OCI-LY1 (cell line): ENCODE measurements around the gene CERS6.

Experiments
- H2AFZ ChIP-seq: fragments of 200-600 bp; sonication (generic), shearing (Covaris generic); 2 replicates; pipeline ENCODE4 v1.6.0; 2014; ENCODE audit warnings: antibody characterized with exemption, mild to moderate bottlenecking, low read length
- H3F3A ChIP-seq: fragments of 200-600 bp; sonication (generic), shearing (Covaris generic); 2 replicates; pipeline ENCODE4 v1.6.0; 2014; ENCODE audit warnings: mild to moderate bottlenecking, antibody characterized with exemption, low read length, moderate library complexity; ENCODE audit not compliant: insufficient read depth
- H3K27ac ChIP-seq: fragments of 200-600 bp; sonication (generic); 2 replicates; pipeline ENCODE4 v1.5.1; 2014; ENCODE audit warnings: low read length, mixed run types, mild to moderate bottlenecking, low read depth; ENCODE audit not compliant: poor library complexity, severe bottlenecking
- H3K27me3 ChIP-seq: fragments of 200-600 bp; sonication (generic); 2 replicates; pipeline ENCODE4 v1.6.0; 2014; ENCODE audit warnings: antibody characterized with exemption, mild to moderate bottlenecking, low read length, moderate library complexity; ENCODE audit not compliant: insufficient read depth
- H3K36me3 ChIP-seq: fragments of 200-600 bp; sonication (generic); 2 replicates; pipeline ENCODE4 v1.6.1; 2014; ENCODE audit warnings: mild to moderate bottlenecking, antibody characterized with exemption, low read length, moderate library complexity, mixed read lengths; ENCODE audit not compliant: insufficient read depth
- H3K4me1 ChIP-seq: fragments of 200-600 bp; sonication (generic); 2 replicates; pipeline ENCODE4 v1.5.1; 2014; ENCODE audit warnings: mild to moderate bottlenecking, low read length, moderate library complexity; ENCODE audit not compliant: insufficient read depth, severe bottlenecking
- H3K4me2 ChIP-seq: fragments of 200-600 bp; sonication (generic), shearing (Covaris generic); 2 replicates; pipeline ENCODE4 v1.6.1; 2014; ENCODE audit warnings: low read length
- H3K4me3 ChIP-seq: fragments of 200-600 bp; sonication (generic); 2 replicates; pipeline ENCODE4 v1.5.1; 2014; ENCODE audit warnings: low read length, low read depth, mild to moderate bottlenecking, mixed read lengths; ENCODE audit not compliant: poor library complexity, severe bottlenecking
- H3K79me2 ChIP-seq: fragments of 200-600 bp; shearing (Covaris generic); 2 replicates; pipeline ENCODE4 v1.6.1; 2016; ENCODE audit warnings: mixed run types, low read length, mixed read lengths; ENCODE audit not compliant: insufficient read depth
- H3K9ac ChIP-seq: fragments of 200-600 bp; sonication (generic), shearing (Covaris generic); 2 replicates; pipeline ENCODE4 v1.6.1; 2014; ENCODE audit warnings: mild to moderate bottlenecking, low read length, mixed read lengths
- H3K9me2 ChIP-seq: fragments of 200-600 bp; sonication (generic), shearing (Covaris generic); 2 replicates; pipeline ENCODE4 v1.6.1; 2014; ENCODE audit warnings: low read depth, mild to moderate bottlenecking, low read length, mixed read lengths
- H3K9me3 ChIP-seq: fragments of 200-600 bp; shearing (Covaris generic); 2 replicates; pipeline ENCODE4 v1.6.1; 2014; ENCODE audit warnings: low read length, mixed read lengths
- H4K20me1 ChIP-seq: fragments of 200-600 bp; sonication (generic), shearing (Covaris generic); 2 replicates; pipeline ENCODE4 v1.6.0; 2016; ENCODE audit warnings: mild to moderate bottlenecking, low read length; ENCODE audit not compliant: insufficient read depth
- EZH2 ChIP-seq: fragments of 200-600 bp; sonication (generic), shearing (Covaris generic); IDR thresholded peaks from 2 replicates; pipeline ENCODE4 v1.8.0; 2017; ENCODE audit warnings: borderline replicate concordance, mixed run types, mild to moderate bottlenecking, antibody characterized with exemption, low read length, moderate library complexity, mixed read lengths
- TF ChIP-seq, protein P1 (sequence below): fragments of 200-600 bp; sonication (generic), shearing (Covaris generic); IDR thresholded peaks from 2 replicates; pipeline ENCODE4 v1.5.1; 2017; ENCODE audit warnings: mild to moderate bottlenecking, antibody characterized with exemption, low read length, moderate library complexity, mixed read lengths

Gene CERS6

DNA sequence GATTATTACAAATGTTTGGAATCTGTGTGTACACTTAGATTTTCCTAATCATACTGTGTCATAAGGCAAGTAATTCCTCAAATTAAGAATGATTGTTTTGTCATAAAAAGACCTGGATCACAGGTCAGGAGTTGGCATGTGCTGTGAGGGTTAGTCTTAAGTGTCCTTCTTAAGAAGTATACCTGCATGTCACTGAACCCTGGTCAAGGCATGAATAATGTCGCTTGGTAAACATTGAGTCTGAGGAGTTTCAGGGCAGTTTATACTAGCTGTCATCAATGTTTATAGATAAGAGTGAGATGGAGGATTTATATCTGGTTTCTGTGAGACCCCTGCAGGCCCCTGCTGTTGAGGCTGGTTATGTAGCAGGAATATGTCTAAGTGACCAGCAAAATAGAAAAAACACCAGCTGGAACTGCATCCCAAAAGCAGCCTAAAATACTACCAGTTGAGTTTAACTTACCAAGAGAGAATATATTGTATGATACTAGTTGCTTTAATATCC, 234.4 kb downstream of the CERS6 start:
- Histone ChIP-seq H3K9me2 (no peaks in the 10 kb centered on the region), H3K36me3 (no peaks in the 10 kb centered on the region), H3K79me2 (no peaks in the 10 kb centered on the region)

DNA sequence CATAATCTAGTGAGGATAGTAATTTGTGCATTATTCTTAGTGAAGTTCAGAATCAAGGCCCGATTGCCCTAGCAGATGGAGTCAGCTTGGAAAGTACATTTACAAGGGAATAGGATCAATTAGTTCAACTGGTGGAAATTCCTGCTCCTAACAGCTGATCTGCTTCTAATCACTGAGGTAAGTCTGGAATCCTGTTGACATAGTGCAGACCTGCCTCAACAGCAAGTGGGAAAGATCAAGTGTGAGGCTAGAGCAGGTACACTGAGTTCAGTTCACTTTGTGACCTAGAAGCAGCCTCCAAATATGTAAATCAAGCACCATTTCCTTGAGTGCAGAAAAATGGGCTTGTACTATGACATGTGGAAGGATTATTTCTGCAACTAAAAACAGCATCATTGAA, 235.1 kb downstream of the CERS6 start:
- H4K20me1 ChIP-seq = no peaks in the 10 kb centered on the region
- no peak overlapping the region for H3K27ac ChIP-seq
- H3K4me3 ChIP-seq = no peak overlapping the region
- no peaks in the 10 kb centered on the region for H3K4me1 ChIP-seq
- no peaks in the 10 kb centered on the region for H3K36me3 ChIP-seq
- H3F3A ChIP-seq = no peaks in the 10 kb centered on the region
- no peaks in the 10 kb centered on the region for H3K79me2 ChIP-seq
- H3K9ac ChIP-seq = no peak overlapping the region
- H3K4me2 ChIP-seq = no peak overlapping the region
- no peaks in the 10 kb centered on the region for H3K9me3 ChIP-seq
- H2AFZ ChIP-seq = no peak overlapping the region
- TF ChIP-seq, protein P1, sequence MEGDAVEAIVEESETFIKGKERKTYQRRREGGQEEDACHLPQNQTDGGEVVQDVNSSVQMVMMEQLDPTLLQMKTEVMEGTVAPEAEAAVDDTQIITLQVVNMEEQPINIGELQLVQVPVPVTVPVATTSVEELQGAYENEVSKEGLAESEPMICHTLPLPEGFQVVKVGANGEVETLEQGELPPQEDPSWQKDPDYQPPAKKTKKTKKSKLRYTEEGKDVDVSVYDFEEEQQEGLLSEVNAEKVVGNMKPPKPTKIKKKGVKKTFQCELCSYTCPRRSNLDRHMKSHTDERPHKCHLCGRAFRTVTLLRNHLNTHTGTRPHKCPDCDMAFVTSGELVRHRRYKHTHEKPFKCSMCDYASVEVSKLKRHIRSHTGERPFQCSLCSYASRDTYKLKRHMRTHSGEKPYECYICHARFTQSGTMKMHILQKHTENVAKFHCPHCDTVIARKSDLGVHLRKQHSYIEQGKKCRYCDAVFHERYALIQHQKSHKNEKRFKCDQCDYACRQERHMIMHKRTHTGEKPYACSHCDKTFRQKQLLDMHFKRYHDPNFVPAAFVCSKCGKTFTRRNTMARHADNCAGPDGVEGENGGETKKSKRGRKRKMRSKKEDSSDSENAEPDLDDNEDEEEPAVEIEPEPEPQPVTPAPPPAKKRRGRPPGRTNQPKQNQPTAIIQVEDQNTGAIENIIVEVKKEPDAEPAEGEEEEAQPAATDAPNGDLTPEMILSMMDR = no peak
- no peak for TF ChIP-seq EZH2
- H3K9me2 ChIP-seq = no peaks in the 10 kb centered on the region
- no peaks in the 10 kb centered on the region for H3K27me3 ChIP-seq

More for the DNA sequence above, 234.4 kb downstream of the CERS6 start:
- no peaks in the 10 kb centered on the region for H3K9me3 ChIP-seq
- no peak overlapping the region for H2AFZ ChIP-seq
- no peaks in the 10 kb centered on the region for H3K27me3 ChIP-seq
- no peak overlapping the region for H3K27ac ChIP-seq
- no peak overlapping the region for H3K9ac ChIP-seq
- H3K4me2 ChIP-seq = no peak overlapping the region
- H4K20me1 ChIP-seq = no peaks in the 10 kb centered on the region
- H3F3A ChIP-seq = no peaks in the 10 kb centered on the region
- H3K4me3 ChIP-seq = no peak overlapping the region
- TF ChIP-seq, protein P1 = no peak
- no peak for TF ChIP-seq EZH2
- H3K4me1 ChIP-seq = no peaks in the 10 kb centered on the region

DNA sequence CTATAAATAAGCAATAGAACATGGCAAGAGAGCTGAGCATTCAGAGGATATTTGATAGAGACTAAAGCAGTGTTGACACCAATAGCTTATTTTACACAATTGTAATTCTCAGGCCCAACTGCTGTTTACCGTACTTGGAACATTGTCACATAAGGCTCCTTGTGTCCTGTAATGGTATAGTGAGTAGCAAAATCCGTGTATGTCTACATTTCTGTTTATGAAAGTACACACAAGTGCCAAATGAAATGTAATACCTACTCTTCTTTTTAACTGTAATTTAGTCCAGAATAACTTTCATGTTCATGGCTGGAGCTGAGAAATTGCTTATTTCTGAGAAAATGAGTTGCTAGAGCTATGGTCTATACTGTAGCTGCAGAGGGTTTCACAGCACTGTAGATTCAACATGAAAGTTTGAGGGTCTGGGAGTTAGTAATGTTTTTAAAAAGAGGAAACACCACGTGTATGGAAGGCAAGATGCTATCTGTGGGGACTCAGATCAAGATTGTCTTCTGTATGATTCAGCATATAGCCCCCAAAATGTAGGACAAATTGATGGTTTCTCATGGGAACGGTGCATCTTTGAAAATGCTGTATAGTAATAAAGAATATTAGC, 236.2 kb downstream of the CERS6 start:
- Histone ChIP-seq H3K4me1 (no peaks in the 10 kb centered on the region), H3K4me3 (no peak overlapping the region), H3K9me2 (no peaks in the 10 kb centered on the region), H3K36me3 (no peaks in the 10 kb centered on the region), H3F3A (no peaks in the 10 kb centered on the region), H3K4me2 (no peak overlapping the region), H3K79me2 (no peaks in the 10 kb centered on the region), H2AFZ (no peak overlapping the region), H3K27ac (no peak overlapping the region), H3K27me3 (no peaks in the 10 kb centered on the region), H3K9me3 (no peaks in the 10 kb centered on the region), H3K9ac (no peak overlapping the region), H4K20me1 (no peaks in the 10 kb centered on the region)
- no peak for TF ChIP-seq EZH2
- TF ChIP-seq, protein P1 = no peak
